ENCODE data around the gene ANKRD63.

The ANKRD63 gene

GRCh38 chr15:40240619-40241221, 42.1 kb downstream of the ANKRD63 start:
- DNase-seq: no peak

DNA sequence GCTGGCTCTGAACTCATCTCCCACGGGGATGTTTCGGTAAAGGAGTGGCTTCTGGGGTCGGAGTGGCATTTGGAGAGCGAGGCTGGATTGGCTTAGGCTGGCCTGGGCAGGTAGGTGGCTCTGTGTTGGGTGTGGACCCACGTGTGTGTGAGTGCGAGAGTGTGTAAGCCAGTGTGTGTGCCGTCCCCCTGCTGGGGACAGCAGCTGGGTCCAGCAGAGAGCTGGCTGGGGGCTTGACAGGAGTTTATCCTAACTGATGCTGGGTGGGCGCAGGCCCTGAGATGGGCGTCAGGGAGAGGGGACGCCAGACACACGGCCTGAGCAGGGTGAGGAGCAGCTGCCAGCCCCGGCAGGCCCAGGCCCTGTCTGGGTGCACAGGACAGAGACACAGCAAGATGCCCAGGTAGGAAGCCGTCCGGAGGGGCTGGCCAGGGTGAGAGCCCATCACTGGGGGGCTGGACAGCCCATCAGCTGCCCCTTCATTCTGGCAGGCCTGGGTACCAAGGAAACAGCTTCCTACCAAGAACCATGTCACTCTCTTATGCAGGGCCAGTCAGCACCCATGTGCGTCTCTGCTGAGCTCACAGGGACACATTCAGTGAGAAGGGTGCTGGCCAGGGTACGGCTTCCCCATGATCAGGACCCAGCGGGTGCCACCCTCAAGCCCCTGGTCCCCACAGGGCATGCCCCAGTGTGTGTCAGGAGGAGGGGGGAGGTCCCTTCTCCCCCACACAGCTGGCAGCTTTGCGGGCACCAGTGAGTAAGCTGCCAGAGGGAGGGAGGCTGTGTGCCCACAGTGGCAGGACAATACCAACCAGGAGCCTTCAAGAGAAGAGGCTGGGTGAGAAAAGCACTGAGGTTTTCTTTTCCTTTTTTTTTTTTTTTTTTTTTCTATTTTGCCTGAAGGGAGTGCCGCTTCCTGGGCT, 42.9 kb downstream of the ANKRD63 start:
- DNase-seq: no peak

DNA sequence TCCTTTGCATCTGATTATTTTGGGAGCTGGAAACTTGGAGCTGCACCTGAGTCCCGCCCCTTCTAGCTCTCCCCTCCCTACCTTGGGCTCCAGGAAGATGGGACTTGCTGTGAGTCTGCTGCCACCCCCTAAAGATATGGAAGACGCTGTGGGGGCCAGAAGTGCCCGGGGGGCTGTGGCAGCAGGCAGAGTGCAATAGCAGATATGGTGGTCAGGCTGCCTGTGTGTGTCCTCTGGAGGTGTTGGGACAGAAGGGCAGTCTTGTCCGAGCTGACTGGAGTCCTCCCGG, 43.5 kb downstream of the ANKRD63 start:
- no peak for DNase-seq

DNA sequence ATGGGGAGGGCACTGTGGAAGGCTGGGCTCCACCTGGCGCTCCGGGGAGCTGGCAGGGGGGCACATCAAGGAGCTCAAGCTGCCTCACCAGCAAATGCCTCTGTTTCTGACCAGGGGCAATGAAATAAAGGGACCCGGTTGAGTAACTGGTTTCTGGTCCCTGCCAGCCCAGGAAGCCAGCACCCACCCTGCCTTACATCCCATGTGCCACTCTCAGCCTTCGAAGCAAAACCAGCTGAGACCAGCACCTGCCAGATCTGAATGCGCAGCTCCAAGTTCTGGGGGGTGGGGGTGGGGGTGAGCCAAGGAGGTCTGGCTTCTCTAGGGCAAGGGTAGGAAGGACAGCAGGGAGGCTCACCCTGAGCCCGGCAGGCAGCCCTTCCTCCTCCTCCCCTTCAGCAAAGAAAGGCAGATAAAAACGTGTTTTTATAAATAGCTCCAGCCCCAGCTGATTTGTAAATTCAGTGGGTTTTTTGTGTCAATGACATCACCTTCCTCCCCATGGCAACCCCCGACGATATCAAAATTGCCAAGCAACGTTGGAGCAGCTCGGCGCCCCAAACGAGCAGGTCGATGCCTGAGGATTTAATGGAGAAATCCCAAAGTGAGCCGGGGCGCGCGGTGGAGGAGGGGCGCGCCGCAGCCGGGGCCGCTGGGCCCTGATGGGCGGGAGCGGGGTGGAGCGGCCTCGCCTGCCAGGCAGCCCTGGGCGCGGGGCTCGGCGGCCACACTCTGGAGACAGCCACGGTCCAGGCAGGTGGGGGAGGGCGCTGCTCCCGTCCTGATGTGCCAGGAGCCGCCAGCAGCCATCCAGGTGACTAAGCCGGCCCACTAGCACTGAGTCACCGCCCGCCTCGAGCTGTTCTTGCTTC, 44.1 kb downstream of the ANKRD63 start, which contains the start of gene PAK6:
PAK6 (plus strand) TSS at position 532 of the 872 bp plus-strand sequence. CDS start 25,723 bp downstream, outside the sequence.
- no peak for DNase-seq

DNA sequence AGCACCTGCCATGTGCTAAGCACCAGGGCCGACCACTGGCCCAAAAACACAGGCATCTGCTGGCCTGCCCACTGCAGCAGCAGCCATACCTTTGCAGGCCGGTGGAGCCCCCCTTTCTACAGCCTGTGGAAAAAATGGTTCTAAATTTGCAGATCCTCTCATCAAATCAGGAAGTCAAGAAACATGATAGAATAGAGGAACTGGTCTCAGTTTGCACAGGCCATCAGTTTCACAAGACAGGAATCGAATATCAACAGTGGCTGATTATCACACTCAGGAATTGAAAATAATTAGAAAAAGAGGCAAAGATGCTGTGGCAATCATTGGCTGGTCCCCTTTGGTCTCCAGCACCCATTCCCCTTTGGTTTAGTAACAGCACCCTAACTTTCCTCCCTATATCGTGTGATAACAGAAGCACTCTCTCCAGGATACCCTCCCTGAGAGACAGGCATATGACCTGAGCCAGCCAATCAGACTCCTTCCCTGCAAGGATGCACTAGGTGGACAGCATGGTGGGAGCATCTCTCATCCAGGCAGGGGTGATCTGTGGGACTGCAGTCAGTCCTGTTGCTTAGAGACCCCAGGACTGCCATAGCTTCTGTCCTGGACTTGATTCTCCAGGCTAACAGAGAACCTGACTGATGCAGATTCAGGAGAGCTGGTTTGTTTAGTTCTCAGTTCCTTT, 47.5 kb downstream of the ANKRD63 start:
- no peak for DNase-seq

DNA sequence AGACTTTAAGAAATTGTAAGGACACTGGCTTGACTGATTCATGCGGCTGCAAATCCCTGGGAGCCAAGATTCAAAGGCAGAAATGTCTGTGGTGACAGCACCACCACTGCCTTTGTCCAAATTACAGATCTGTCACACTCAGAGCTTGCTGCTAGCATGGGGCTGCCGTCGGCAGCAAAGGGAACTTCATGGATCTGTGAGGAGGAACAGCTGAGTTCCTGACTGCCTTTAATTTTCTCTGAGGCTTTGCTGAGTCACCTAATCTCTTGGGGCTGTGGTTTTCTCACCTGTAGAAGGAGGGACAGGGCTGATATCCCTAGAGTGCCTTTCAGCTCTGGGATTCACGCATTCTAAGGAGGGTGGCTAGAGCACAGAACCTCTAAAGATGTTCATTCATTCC, 48.1 kb downstream of the ANKRD63 start:
- DNase-seq: no peak

DNA sequence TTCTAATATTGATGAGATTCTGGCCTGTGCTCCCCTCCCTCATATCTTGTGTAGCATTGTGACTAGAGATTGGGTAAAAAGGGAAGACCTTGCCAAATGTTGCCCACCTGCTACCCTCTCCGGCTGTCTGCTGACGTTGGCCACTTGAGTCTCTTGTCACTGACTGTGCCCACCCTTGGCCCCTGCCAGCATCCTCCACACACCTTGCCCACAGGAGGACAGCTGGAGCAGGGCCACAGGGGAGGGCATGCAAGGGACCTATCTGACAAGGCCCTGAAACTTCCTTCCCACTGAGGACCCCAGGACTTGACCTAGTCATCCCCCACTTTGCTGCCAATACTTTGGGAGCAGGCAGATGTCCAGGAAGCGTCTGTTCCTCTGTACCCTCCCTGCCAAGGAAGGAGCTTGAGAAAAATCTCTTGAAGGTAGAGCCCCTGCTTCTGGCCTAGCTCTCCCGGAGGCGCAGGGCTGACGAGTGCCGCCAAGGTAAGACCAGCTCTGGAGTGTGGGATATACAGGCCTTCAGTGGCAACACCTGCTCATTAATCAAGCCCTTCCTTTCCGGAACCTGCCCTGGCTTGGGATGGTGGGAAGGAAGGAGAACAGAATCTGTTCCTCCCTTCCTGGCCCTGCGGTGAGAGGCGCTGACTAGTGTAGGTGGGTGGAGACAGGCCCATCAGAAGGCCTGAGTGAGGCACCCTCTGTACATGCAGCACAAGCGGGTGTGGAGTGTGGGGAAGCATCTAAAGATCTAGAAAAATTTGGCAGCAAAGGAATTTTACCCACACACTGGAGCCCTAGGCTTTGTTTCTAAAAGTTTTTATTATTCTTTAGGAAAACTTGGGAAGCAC, 48.9 kb downstream of the ANKRD63 start:
- no peak for DNase-seq

- no peak for DNase-seq
These were observed 50.2 kb downstream of the ANKRD63 start for GRCh38 chr15:40232625-40233070.
